OCI-LY1 (cell line): ENCODE measurements around the gene ERG.

Source experiments
- H2AFZ ChIP-seq: fragments of 200-600 bp; sonication (generic), shearing (Covaris generic); 2 replicates; pipeline ENCODE4 v1.6.0; 2014; ENCODE audit warnings: antibody characterized with exemption, mild to moderate bottlenecking, low read length
- H3F3A ChIP-seq: fragments of 200-600 bp; sonication (generic), shearing (Covaris generic); 2 replicates; pipeline ENCODE4 v1.6.0; 2014; ENCODE audit warnings: mild to moderate bottlenecking, antibody characterized with exemption, low read length, moderate library complexity; ENCODE audit not compliant: insufficient read depth
- H3K27ac ChIP-seq: fragments of 200-600 bp; sonication (generic); 2 replicates; pipeline ENCODE4 v1.5.1; 2014; ENCODE audit warnings: low read length, mixed run types, mild to moderate bottlenecking, low read depth; ENCODE audit not compliant: poor library complexity, severe bottlenecking
- H3K27me3 ChIP-seq: fragments of 200-600 bp; sonication (generic); 2 replicates; pipeline ENCODE4 v1.6.0; 2014; ENCODE audit warnings: antibody characterized with exemption, mild to moderate bottlenecking, low read length, moderate library complexity; ENCODE audit not compliant: insufficient read depth
- H3K36me3 ChIP-seq: fragments of 200-600 bp; sonication (generic); 2 replicates; pipeline ENCODE4 v1.6.1; 2014; ENCODE audit warnings: mild to moderate bottlenecking, antibody characterized with exemption, low read length, moderate library complexity, mixed read lengths; ENCODE audit not compliant: insufficient read depth
- H3K4me1 ChIP-seq: fragments of 200-600 bp; sonication (generic); 2 replicates; pipeline ENCODE4 v1.5.1; 2014; ENCODE audit warnings: mild to moderate bottlenecking, low read length, moderate library complexity; ENCODE audit not compliant: insufficient read depth, severe bottlenecking
- H3K4me2 ChIP-seq: fragments of 200-600 bp; sonication (generic), shearing (Covaris generic); 2 replicates; pipeline ENCODE4 v1.6.1; 2014; ENCODE audit warnings: low read length
- H3K4me3 ChIP-seq: fragments of 200-600 bp; sonication (generic); 2 replicates; pipeline ENCODE4 v1.5.1; 2014; ENCODE audit warnings: low read length, low read depth, mild to moderate bottlenecking, mixed read lengths; ENCODE audit not compliant: poor library complexity, severe bottlenecking
- H3K79me2 ChIP-seq: fragments of 200-600 bp; shearing (Covaris generic); 2 replicates; pipeline ENCODE4 v1.6.1; 2016; ENCODE audit warnings: mixed run types, low read length, mixed read lengths; ENCODE audit not compliant: insufficient read depth
- H3K9ac ChIP-seq: fragments of 200-600 bp; sonication (generic), shearing (Covaris generic); 2 replicates; pipeline ENCODE4 v1.6.1; 2014; ENCODE audit warnings: mild to moderate bottlenecking, low read length, mixed read lengths
- H3K9me2 ChIP-seq: fragments of 200-600 bp; sonication (generic), shearing (Covaris generic); 2 replicates; pipeline ENCODE4 v1.6.1; 2014; ENCODE audit warnings: low read depth, mild to moderate bottlenecking, low read length, mixed read lengths
- H3K9me3 ChIP-seq: fragments of 200-600 bp; shearing (Covaris generic); 2 replicates; pipeline ENCODE4 v1.6.1; 2014; ENCODE audit warnings: low read length, mixed read lengths
- H4K20me1 ChIP-seq: fragments of 200-600 bp; sonication (generic), shearing (Covaris generic); 2 replicates; pipeline ENCODE4 v1.6.0; 2016; ENCODE audit warnings: mild to moderate bottlenecking, low read length; ENCODE audit not compliant: insufficient read depth
- EZH2 ChIP-seq: fragments of 200-600 bp; sonication (generic), shearing (Covaris generic); IDR thresholded peaks from 2 replicates; pipeline ENCODE4 v1.8.0; 2017; ENCODE audit warnings: borderline replicate concordance, mixed run types, mild to moderate bottlenecking, antibody characterized with exemption, low read length, moderate library complexity, mixed read lengths
- TF ChIP-seq, protein P1 (sequence below): fragments of 200-600 bp; sonication (generic), shearing (Covaris generic); IDR thresholded peaks from 2 replicates; pipeline ENCODE4 v1.5.1; 2017; ENCODE audit warnings: mild to moderate bottlenecking, antibody characterized with exemption, low read length, moderate library complexity, mixed read lengths

The ERG gene

DNA sequence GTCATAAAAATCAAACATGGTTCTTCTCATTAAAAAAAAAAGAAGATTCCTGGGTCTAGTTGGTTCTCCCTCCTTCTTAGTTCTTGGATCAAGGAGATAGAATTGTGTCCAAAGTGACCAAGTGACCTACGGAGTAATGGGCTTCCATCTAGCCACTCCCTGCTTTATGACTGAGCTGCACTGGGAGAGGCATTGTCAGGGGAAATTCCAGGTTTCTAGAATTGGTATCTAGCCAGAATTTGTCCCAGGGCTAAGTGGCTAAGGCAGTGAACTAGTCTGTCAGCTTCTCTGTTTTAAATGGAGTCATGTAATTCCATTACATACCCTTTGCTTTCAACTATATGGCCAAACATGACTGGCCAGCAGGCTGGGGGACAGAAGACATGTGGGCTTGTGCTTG lies 40.1 kb upstream of the ERG start:
- no peak overlapping the region for H3K9ac ChIP-seq
- no peak overlapping the region for H3K4me2 ChIP-seq
- no peaks in the 10 kb centered on the region; the same call in 1 of the 2 replicates for H3K27me3 ChIP-seq
- no peaks in the 10 kb centered on the region for H3K9me3 ChIP-seq
- H3K36me3 ChIP-seq, result no peaks in the 10 kb centered on the region
- H3K4me1 ChIP-seq, result no peaks in the 10 kb centered on the region
- H4K20me1 ChIP-seq, result no peaks in the 10 kb centered on the region
- H3K9me2 ChIP-seq, result no peaks in the 10 kb centered on the region
- H2AFZ ChIP-seq, result no peak overlapping the region
- H3K27ac ChIP-seq, result no peak overlapping the region
- no peaks in the 10 kb centered on the region for H3F3A ChIP-seq
- no peak overlapping the region for H3K4me3 ChIP-seq
- TF ChIP-seq EZH2, result no peak
- TF ChIP-seq, protein P1, sequence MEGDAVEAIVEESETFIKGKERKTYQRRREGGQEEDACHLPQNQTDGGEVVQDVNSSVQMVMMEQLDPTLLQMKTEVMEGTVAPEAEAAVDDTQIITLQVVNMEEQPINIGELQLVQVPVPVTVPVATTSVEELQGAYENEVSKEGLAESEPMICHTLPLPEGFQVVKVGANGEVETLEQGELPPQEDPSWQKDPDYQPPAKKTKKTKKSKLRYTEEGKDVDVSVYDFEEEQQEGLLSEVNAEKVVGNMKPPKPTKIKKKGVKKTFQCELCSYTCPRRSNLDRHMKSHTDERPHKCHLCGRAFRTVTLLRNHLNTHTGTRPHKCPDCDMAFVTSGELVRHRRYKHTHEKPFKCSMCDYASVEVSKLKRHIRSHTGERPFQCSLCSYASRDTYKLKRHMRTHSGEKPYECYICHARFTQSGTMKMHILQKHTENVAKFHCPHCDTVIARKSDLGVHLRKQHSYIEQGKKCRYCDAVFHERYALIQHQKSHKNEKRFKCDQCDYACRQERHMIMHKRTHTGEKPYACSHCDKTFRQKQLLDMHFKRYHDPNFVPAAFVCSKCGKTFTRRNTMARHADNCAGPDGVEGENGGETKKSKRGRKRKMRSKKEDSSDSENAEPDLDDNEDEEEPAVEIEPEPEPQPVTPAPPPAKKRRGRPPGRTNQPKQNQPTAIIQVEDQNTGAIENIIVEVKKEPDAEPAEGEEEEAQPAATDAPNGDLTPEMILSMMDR, result no peak
- no peaks in the 10 kb centered on the region for H3K79me2 ChIP-seq

- Histone ChIP-seq H2AFZ (no peak overlapping the region), H3K27ac (no peak overlapping the region), H3F3A (no peaks in the 10 kb centered on the region), H3K4me3 (no peak overlapping the region), H3K9me2 (no peaks in the 10 kb centered on the region), H3K36me3 (no peaks in the 10 kb centered on the region), H3K27me3 (no peaks in the 10 kb centered on the region; the same call in 1 of the 2 replicates), H3K79me2 (no peaks in the 10 kb centered on the region), H3K4me2 (no peak overlapping the region), H3K9me3 (no peaks in the 10 kb centered on the region), H3K4me1 (no peaks in the 10 kb centered on the region), H4K20me1 (no peaks in the 10 kb centered on the region), H3K9ac (no peak overlapping the region)
- TF ChIP-seq EZH2, result no peak
- TF ChIP-seq, protein P1, result no peak
Observed at GRCh38 chr21:38534591-38534990, 36.3 kb upstream of the ERG start.

- no peaks in the 10 kb centered on the region for H3K79me2 ChIP-seq
- H3K9me2 ChIP-seq, result no peaks in the 10 kb centered on the region
- H3K4me3 ChIP-seq, result no peak overlapping the region
- H2AFZ ChIP-seq, result no peak overlapping the region
- H4K20me1 ChIP-seq, result no peaks in the 10 kb centered on the region
- H3K4me1 ChIP-seq, result no peaks in the 10 kb centered on the region
- no peak overlapping the region for H3K4me2 ChIP-seq
- TF ChIP-seq, protein P1, result no peak
- TF ChIP-seq EZH2, result no peak
- no peaks in the 10 kb centered on the region for H3K9me3 ChIP-seq
- H3K27ac ChIP-seq, result no peak overlapping the region
- H3K9ac ChIP-seq, result no peak overlapping the region
- H3K27me3 ChIP-seq, result no peaks in the 10 kb centered on the region; the same call in 1 of the 2 replicates
- no peaks in the 10 kb centered on the region for H3K36me3 ChIP-seq
- no peaks in the 10 kb centered on the region for H3F3A ChIP-seq
Observed at GRCh38 chr21:38533887-38534286, 35.6 kb upstream of the ERG start.
